Measurements from ENCODE around the gene PAX7. TPM values are rescaled to one million over a fixed set of nuclear protein-coding genes. Genes with fewer than 3 reads are reported as not detected.

PAX7 gene
- total RNA-seq, 4 donors from 2014 or later: not detected

GRCh38 chr1:18646786-18647410 lies 16.3 kb downstream of the PAX7 start:
- Histone ChIP-seq H3K4me1 (peaks cover 4 to 43% (median 36%) of the 10 kb centered on the region in 4 donors), H3K9me3 (no peaks in the 10 kb centered on the region), H3K27ac (replicated peaks in 1 of 4) (no peak overlapping the region), H3K4me3 (peak overlapping the region; percentile 27 to 47 (median 42)), H3K27me3 (peaks cover 0 to 100% (median 78%) of the 10 kb centered on the region in 4 donors), H3K36me3 (no peaks in the 10 kb centered on the region)
- intact Hi-C loops (cut with DNase I): no loop called here
- TF ChIP-seq POLR2A (IDR thresholded peaks at IDR 0.05; ENCODE audit: low read depth) (no peak), EP300 (IDR thresholded peaks at IDR 0.05) (no peak), CTCF (IDR thresholded peaks at IDR 0.05) (no peak), POLR2AphosphoS5 (IDR thresholded peaks at IDR 0.05) (no peak)
- WGBS: 2% methylated on average over 35 of the region's 48 CpGs
- DNase-seq (ENCODE audit: extremely low spot score): no peak

GRCh38 chr1:18647681-18648214 lies 17.1 kb downstream of the PAX7 start:
- Histone ChIP-seq H3K27me3 (peaks cover 0 to 100% (median 79%) of the 10 kb centered on the region in 4 donors), H3K27ac (replicated peaks in 1 of 4) (no peak overlapping the region), H3K9me3 (no peaks in the 10 kb centered on the region), H3K36me3 (no peaks in the 10 kb centered on the region), H3K4me3 (no peak overlapping the region), H3K4me1 (peaks cover 4 to 38% (median 33%) of the 10 kb centered on the region in 4 donors)
- WGBS: 13% methylated on average over 3 of the region's 3 CpGs
- no peak for DNase-seq (ENCODE audit: extremely low spot score)
- intact Hi-C loops (cut with DNase I): no loop called here
- no peak for TF ChIP-seq CTCF (IDR thresholded peaks at IDR 0.05)
- TF ChIP-seq POLR2A (IDR thresholded peaks at IDR 0.05; ENCODE audit: low read depth): no peak
- TF ChIP-seq POLR2AphosphoS5 (IDR thresholded peaks at IDR 0.05): no peak
- TF ChIP-seq EP300 (IDR thresholded peaks at IDR 0.05): no peak

GRCh38 chr1:18649693-18650370 lies 19.2 kb downstream of the PAX7 start:
- no peak for TF ChIP-seq CTCF (IDR thresholded peaks at IDR 0.05)
- no peak for TF ChIP-seq EP300 (IDR thresholded peaks at IDR 0.05)
- TF ChIP-seq POLR2AphosphoS5 (IDR thresholded peaks at IDR 0.05): no peak
- no peak for TF ChIP-seq POLR2A (IDR thresholded peaks at IDR 0.05; ENCODE audit: low read depth)
- Histone ChIP-seq H3K27me3 (peaks cover 0 to 100% (median 74%) of the 10 kb centered on the region in 4 donors), H3K9me3 (no peaks in the 10 kb centered on the region), H3K27ac (replicated peaks in 1 of 4) (no peak overlapping the region), H3K36me3 (no peaks in the 10 kb centered on the region), H3K4me3 (no peak overlapping the region), H3K4me1 (peaks cover 4 to 24% (median 21%) of the 10 kb centered on the region in 4 donors)
- DNase-seq (ENCODE audit: extremely low spot score): no peak
- intact Hi-C loops (cut with DNase I): no loop called here
- WGBS: 42% methylated on average over 5 of the region's 5 CpGs

GRCh38 chr1:18651713-18652112 lies 21.1 kb downstream of the PAX7 start:
- no peaks in the 10 kb centered on the region for H3K9me3 ChIP-seq
- no peak overlapping the region for H3K4me3 ChIP-seq
- 4% methylated on average over 4 of the region's 8 CpGs for WGBS
- intact Hi-C loops (cut with DNase I): no loop called here
- DNase-seq (ENCODE audit: extremely low spot score): no peak
- H3K36me3 ChIP-seq: no peaks in the 10 kb centered on the region
- peaks cover 4 to 11% (median 8%) of the 10 kb centered on the region in 4 donors for H3K4me1 ChIP-seq
- no peak for TF ChIP-seq EP300 (IDR thresholded peaks at IDR 0.05)
- TF ChIP-seq POLR2A (IDR thresholded peaks at IDR 0.05; ENCODE audit: low read depth): no peak
- no peak for TF ChIP-seq CTCF (IDR thresholded peaks at IDR 0.05)
- TF ChIP-seq POLR2AphosphoS5 (IDR thresholded peaks at IDR 0.05): no peak
- H3K27me3 ChIP-seq: peaks cover 0 to 100% (median 56%) of the 10 kb centered on the region in 4 donors
- no peak overlapping the region for H3K27ac ChIP-seq (replicated peaks in 1 of 4)
